SK-N-SH treated with all-trans-retinoic acid at 6 μM for 48 hours (cell line): ENCODE measurements around the gene BPI.

ENCODE experiments used
- ATAC-seq: fragments of 200-7000 bp; cut with Tn5 transposase; 3 replicates; pipeline ENCODE4 v1.9.1; 2020; ENCODE audit warnings: mild to moderate bottlenecking, moderate library complexity
- ARNTL ChIP-seq: fragments of 450-650 bp; formaldehyde crosslinking; IDR thresholded peaks from 2 replicates; pipeline ENCODE4 v1.5.0; 2020; ENCODE audit warnings: low read depth, mild to moderate bottlenecking, moderate library complexity, borderline replicate concordance
- BACH2 ChIP-seq: fragments of 250-450 bp; sonication (Bioruptor Pico); IDR thresholded peaks from 2 replicates; pipeline ENCODE4 v1.9.0; 2021; ENCODE audit warnings: mild to moderate bottlenecking, borderline replicate concordance
- CSDC2 ChIP-seq: fragments of 250-450 bp; sonication (Bioruptor Pico); IDR thresholded peaks from 2 replicates; pipeline ENCODE4 v1.5.0; 2020; ENCODE audit warnings: mild to moderate bottlenecking, moderate library complexity
- ESRRG ChIP-seq: fragments of 250-450 bp; sonication (Bioruptor Pico); IDR thresholded peaks from 2 replicates; pipeline ENCODE4 v1.6.1; 2021; ENCODE audit warnings: mild to moderate bottlenecking
- GLIS3 ChIP-seq: fragments of 250-450 bp; sonication (Bioruptor Pico); IDR thresholded peaks from 2 replicates; pipeline ENCODE4 v1.5.0; 2020; ENCODE audit warnings: mild to moderate bottlenecking, moderate library complexity
- ISL1 ChIP-seq: fragments of 250-450 bp; sonication (Bioruptor Pico); IDR thresholded peaks from 2 replicates; pipeline ENCODE4 v2.1.2; 2022; ENCODE audit warnings: mild to moderate bottlenecking, moderate library complexity
- OSR1 ChIP-seq: fragments of 250-450 bp; sonication (Bioruptor Pico); IDR thresholded peaks from 2 replicates; pipeline ENCODE4 v1.8.0; 2022; ENCODE audit warnings: moderate library complexity, mild to moderate bottlenecking, inconsistent platforms
- PPARA ChIP-seq: fragments of 250-450 bp; sonication (Bioruptor Pico); IDR thresholded peaks from 2 replicates; pipeline ENCODE4 v1.5.0; 2020; ENCODE audit warnings: mild to moderate bottlenecking, borderline replicate concordance
- RARB ChIP-seq: fragments of 250-450 bp; sonication (Bioruptor Pico); IDR thresholded peaks from 2 replicates; pipeline ENCODE4 v1.8.0; 2021; ENCODE audit warnings: mild to moderate bottlenecking, moderate library complexity
- SNAI2 ChIP-seq: fragments of 250-450 bp; sonication (Bioruptor Pico); IDR thresholded peaks from 2 replicates; pipeline ENCODE4 v1.5.0; 2020; ENCODE audit warnings: mild to moderate bottlenecking, moderate library complexity
- TCF4 ChIP-seq: fragments of 250-450 bp; sonication (Bioruptor Pico); IDR thresholded peaks from 2 replicates; pipeline ENCODE4 v1.8.0; 2021; ENCODE audit warnings: mild to moderate bottlenecking, moderate library complexity, borderline replicate concordance
- TOX ChIP-seq: fragments of 250-450 bp; sonication (Bioruptor Pico); IDR thresholded peaks from 2 replicates; pipeline ENCODE4 v1.8.0; 2021; ENCODE audit warnings: mild to moderate bottlenecking, moderate library complexity, borderline replicate concordance
- ZC3H10 ChIP-seq: fragments of 250-450 bp; sonication (Bioruptor Pico); IDR thresholded peaks from 2 replicates; pipeline ENCODE4 v1.5.1; 2021; ENCODE audit warnings: mild to moderate bottlenecking, moderate library complexity
- ZFP3 ChIP-seq: fragments of 250-450 bp; sonication (Bioruptor Pico); IDR thresholded peaks from 2 replicates; pipeline ENCODE4 v1.5.0; 2020; ENCODE audit warnings: mild to moderate bottlenecking, moderate library complexity
- ZFP30 ChIP-seq: fragments of 450-650 bp; formaldehyde crosslinking; IDR thresholded peaks from 2 replicates; pipeline ENCODE4 v1.5.0; 2022; ENCODE audit warnings: mild to moderate bottlenecking, moderate library complexity
- ZNF565 ChIP-seq: fragments of 450-650 bp; formaldehyde crosslinking; conservative IDR thresholded peaks from 2 replicates; pipeline ENCODE4 v1.5.0; 2020; ENCODE audit warnings: low read depth, mild to moderate bottlenecking, moderate library complexity
- ZNF70 ChIP-seq: fragments of 450-650 bp; formaldehyde crosslinking; IDR thresholded peaks from 2 replicates; pipeline ENCODE4 v1.5.0; 2020; ENCODE audit warnings: mild to moderate bottlenecking, moderate library complexity
- ZNF8 ChIP-seq: fragments of 450-650 bp; formaldehyde crosslinking; IDR thresholded peaks from 2 replicates; pipeline ENCODE4 v1.5.0; 2020; ENCODE audit warnings: mild to moderate bottlenecking, moderate library complexity
- TF ChIP-seq, protein P1 (sequence below): fragments of 250-450 bp; sonication (Bioruptor Pico); IDR thresholded peaks from 2 replicates; pipeline ENCODE4 v1.5.1; 2020; ENCODE audit warnings: low read depth, mild to moderate bottlenecking, moderate library complexity
- TF ChIP-seq, protein P2 (sequence below): fragments of 250-450 bp; sonication (Bioruptor Pico); IDR thresholded peaks from 2 replicates; pipeline ENCODE4 v1.8.0; 2021; ENCODE audit warnings: low read depth, mild to moderate bottlenecking, moderate library complexity, borderline replicate concordance
- TF ChIP-seq, protein P3 (sequence below): fragments of 250-450 bp; sonication (Bioruptor Pico); IDR thresholded peaks from 2 replicates; pipeline ENCODE4 v1.5.0; 2020; ENCODE audit warnings: mild to moderate bottlenecking, moderate library complexity
- TF ChIP-seq, protein P4 (sequence below): fragments of 250-450 bp; sonication (Bioruptor Pico); IDR thresholded peaks from 2 replicates; pipeline ENCODE4 v1.8.0; 2020; ENCODE audit warnings: mild to moderate bottlenecking, moderate library complexity, borderline replicate concordance

The BPI gene

DNA sequence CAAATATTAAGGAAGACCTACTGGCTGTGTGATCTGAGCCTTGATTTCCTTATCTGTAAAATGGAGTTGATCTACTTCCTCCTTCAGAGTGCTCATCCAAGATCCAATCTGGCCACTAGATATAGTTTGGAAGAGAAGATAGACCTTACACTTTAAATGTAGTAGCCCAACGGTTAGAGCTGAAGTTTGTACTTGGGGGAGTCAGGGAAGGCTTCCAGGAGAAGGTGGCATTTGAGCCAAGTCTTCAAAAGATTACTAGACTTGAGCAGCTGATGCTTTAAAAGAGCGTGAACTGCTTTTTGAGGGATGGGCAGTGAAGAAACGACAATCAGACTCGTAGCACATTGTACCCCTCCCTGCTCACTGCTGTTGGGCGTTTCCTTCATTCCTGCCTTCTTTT, 45.9 kb downstream of the BPI start:
- no peak for ATAC-seq
- TF ChIP-seq PPARA (no peak), ZNF565 (no peak), ZC3H10 (no peak), ZFP30 (CRISPR knock-in tag) (no peak)
- TF ChIP-seq, protein P1, sequence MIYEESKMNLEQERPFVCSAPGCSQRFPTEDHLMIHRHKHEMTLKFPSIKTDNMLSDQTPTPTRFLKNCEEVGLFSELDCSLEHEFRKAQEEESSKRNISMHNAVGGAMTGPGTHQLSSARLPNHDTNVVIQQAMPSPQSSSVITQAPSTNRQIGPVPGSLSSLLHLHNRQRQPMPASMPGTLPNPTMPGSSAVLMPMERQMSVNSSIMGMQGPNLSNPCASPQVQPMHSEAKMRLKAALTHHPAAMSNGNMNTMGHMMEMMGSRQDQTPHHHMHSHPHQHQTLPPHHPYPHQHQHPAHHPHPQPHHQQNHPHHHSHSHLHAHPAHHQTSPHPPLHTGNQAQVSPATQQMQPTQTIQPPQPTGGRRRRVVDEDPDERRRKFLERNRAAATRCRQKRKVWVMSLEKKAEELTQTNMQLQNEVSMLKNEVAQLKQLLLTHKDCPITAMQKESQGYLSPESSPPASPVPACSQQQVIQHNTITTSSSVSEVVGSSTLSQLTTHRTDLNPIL, result no peak
- TF ChIP-seq, all 23 proteins: peak for 0

DNA sequence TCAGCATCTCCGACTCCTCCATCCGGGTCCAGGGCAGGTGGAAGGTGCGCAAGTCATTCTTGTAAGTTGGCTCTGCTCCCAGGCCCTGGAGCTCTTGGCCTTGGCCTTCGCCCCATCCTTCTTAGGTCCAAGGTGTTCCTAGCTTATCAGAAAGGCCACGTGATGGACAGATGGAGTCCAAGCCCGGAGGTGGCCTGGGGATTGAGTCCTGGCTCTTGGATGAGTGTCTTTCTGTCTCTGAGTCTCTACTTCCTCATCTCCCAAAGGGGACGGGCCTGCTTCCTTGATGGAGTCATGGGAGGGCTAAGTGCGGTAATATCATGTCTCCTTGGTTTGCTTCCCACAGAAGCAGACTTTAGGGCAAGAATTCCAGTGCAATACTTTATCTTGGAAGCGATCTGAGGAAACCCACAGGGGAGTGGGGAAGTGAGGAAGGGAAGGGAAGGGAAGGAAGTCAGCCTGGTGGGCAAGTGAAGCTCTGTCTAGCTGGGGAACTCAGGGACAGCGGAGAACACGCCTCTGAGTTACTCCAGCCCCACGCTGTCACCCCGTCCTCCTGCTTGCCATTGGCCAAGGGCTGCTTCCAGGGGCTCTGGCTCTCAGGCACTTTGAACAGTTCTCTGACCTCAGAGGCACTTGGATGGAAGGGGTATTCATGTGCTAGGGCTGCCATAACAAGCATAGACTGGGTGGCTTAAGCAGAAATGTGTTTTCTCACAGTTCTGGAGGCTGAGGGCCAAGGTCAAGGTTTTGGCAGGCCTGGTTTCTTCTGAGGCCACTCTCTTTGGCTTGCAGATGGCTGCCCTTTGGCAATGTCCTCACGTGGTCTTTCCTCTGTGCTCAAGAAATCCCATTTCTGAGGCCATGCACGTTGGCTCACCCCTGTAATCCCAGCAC, 47.2 kb downstream of the BPI start:
- ATAC-seq, result no peak
- TF ChIP-seq ZNF8 (CRISPR knock-in tag), result no peak
- no peak for TF ChIP-seq CSDC2
- no peak for TF ChIP-seq ARNTL (CRISPR knock-in tag)
- TF ChIP-seq ZNF70 (CRISPR knock-in tag), result no peak
- no peak for TF ChIP-seq GLIS3 (CRISPR knock-in tag)
- no peak for TF ChIP-seq SNAI2 (CRISPR knock-in tag)
- no peak for TF ChIP-seq ZC3H10
- no peak for TF ChIP-seq TOX
- no peak for TF ChIP-seq ZFP3 (CRISPR knock-in tag)
- no peak for TF ChIP-seq TCF4 (CRISPR knock-in tag)
- TF ChIP-seq, protein P2, sequence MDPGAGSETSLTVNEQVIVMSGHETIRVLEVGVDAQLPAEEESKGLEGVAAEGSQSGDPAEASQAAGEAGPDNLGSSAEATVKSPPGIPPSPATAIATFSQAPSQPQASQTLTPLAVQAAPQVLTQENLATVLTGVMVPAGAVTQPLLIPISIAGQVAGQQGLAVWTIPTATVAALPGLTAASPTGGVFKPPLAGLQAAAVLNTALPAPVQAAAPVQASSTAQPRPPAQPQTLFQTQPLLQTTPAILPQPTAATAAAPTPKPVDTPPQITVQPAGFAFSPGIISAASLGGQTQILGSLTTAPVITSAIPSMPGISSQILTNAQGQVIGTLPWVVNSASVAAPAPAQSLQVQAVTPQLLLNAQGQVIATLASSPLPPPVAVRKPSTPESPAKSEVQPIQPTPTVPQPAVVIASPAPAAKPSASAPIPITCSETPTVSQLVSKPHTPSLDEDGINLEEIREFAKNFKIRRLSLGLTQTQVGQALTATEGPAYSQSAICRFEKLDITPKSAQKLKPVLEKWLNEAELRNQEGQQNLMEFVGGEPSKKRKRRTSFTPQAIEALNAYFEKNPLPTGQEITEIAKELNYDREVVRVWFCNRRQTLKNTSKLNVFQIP (CRISPR knock-in tag), result no peak
- no peak for TF ChIP-seq PPARA
- no peak for TF ChIP-seq BACH2 (CRISPR knock-in tag)
- no peak for TF ChIP-seq RARB (CRISPR knock-in tag)
- TF ChIP-seq OSR1 (CRISPR knock-in tag), result no peak
- TF ChIP-seq, protein P3, sequence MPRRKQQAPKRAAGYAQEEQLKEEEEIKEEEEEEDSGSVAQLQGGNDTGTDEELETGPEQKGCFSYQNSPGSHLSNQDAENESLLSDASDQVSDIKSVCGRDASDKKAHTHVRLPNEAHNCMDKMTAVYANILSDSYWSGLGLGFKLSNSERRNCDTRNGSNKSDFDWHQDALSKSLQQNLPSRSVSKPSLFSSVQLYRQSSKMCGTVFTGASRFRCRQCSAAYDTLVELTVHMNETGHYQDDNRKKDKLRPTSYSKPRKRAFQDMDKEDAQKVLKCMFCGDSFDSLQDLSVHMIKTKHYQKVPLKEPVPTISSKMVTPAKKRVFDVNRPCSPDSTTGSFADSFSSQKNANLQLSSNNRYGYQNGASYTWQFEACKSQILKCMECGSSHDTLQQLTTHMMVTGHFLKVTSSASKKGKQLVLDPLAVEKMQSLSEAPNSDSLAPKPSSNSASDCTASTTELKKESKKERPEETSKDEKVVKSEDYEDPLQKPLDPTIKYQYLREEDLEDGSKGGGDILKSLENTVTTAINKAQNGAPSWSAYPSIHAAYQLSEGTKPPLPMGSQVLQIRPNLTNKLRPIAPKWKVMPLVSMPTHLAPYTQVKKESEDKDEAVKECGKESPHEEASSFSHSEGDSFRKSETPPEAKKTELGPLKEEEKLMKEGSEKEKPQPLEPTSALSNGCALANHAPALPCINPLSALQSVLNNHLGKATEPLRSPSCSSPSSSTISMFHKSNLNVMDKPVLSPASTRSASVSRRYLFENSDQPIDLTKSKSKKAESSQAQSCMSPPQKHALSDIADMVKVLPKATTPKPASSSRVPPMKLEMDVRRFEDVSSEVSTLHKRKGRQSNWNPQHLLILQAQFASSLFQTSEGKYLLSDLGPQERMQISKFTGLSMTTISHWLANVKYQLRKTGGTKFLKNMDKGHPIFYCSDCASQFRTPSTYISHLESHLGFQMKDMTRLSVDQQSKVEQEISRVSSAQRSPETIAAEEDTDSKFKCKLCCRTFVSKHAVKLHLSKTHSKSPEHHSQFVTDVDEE (CRISPR knock-in tag), result no peak
- TF ChIP-seq ESRRG (CRISPR knock-in tag), result no peak
- TF ChIP-seq ZFP30 (CRISPR knock-in tag), result no peak
- TF ChIP-seq, protein P4, sequence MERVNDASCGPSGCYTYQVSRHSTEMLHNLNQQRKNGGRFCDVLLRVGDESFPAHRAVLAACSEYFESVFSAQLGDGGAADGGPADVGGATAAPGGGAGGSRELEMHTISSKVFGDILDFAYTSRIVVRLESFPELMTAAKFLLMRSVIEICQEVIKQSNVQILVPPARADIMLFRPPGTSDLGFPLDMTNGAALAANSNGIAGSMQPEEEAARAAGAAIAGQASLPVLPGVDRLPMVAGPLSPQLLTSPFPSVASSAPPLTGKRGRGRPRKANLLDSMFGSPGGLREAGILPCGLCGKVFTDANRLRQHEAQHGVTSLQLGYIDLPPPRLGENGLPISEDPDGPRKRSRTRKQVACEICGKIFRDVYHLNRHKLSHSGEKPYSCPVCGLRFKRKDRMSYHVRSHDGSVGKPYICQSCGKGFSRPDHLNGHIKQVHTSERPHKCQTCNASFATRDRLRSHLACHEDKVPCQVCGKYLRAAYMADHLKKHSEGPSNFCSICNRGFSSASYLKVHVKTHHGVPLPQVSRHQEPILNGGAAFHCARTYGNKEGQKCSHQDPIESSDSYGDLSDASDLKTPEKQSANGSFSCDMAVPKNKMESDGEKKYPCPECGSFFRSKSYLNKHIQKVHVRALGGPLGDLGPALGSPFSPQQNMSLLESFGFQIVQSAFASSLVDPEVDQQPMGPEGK, result no peak
- TF ChIP-seq, protein P1, result no peak

DNA sequence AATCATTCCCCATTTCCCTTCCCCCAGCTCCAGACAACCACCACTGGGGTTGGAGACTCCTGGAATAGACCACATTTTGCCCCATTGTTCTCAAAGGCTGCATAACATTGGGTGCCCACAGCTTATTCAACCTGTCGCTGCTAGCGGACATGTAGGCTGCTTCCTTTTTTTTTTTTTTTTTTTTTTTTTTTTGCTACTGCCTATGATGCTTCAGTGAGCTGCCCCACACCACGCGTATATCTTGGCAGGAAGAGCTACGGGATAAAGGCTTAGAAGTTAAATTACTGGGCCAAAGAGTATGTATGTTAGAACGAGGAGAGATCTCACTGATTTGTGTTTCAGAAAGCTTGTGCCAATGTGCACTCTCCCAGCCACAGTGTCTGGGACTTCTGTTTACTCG, 49.4 kb downstream of the BPI start:
- no peak for ATAC-seq
- TF ChIP-seq, protein P2 (CRISPR knock-in tag), result no peak
- no peak for TF ChIP-seq OSR1 (CRISPR knock-in tag)
- no peak for TF ChIP-seq ZC3H10
- TF ChIP-seq, protein P3 (CRISPR knock-in tag), result no peak
- TF ChIP-seq GLIS3 (CRISPR knock-in tag), result no peak
- TF ChIP-seq ISL1 (CRISPR knock-in tag), result no peak
- TF ChIP-seq ESRRG (CRISPR knock-in tag), result no peak
- TF ChIP-seq CSDC2, result no peak
- TF ChIP-seq TOX, result no peak
- TF ChIP-seq, all 23 proteins: peak for 0
